Inferior parietal cortex (tissue), 1 donor: ENCODE data around the gene TRMT1.
"Not testable (repeated sequence)": the region's sequence is repeated elsewhere in the genome, so short reads cannot be mapped to it uniquely, and the experiment has no call there.

ENCODE experiments used
- DNase-seq: peaks from one replicate; pipeline ENCODE4 v3.0.0-alpha.2; 2016; ENCODE audit errors: extremely low spot score

TRMT1 gene

DNA sequence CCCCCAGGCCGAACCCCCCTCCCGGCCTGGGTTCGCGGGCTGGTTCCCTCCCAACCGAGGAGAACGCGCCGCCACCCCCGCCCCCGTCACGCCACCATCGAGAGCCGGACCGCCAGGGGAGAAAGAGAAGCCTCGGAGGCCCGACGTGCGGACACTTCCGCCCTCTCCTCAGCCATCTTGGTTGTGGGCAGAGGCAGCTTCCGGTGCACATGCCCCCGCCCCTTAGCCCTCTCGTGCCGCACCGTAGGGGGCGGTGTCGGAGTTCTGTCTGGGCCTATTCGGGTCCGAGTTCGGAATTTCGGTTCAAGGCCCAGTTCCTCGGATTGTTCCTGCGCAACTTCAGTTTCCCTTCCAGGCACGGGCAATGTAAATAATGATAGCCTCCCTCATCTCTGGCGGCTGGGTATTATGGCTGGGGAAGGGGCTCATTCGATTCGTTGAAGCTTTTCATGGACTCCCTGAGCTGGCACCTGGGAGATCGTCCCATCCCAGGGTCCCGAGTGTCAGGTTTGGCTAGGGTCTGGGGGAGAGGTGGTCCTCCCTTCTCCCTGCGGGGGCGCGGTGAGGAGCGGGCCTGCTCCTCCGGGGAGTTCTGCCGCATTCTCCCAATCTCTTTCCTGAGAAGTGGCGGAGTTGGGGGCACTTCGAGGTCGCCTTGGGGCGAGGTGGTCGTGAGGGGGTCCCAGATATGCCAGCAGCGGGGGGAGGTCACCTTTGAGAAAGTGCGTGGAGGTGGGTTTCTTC lies 33.8 kb upstream of the TRMT1 start, which contains the start of the genes IER2 and STX10:
Gene IER2 (plus strand): TSS at position 225 of the 744 bp plus-strand sequence. CDS start 2,776 bp downstream, outside the sequence.
Gene STX10 (minus strand): TSS at position 189 of the 744 bp plus-strand sequence. CDS start 202 bp downstream, outside the sequence.
- DNase-seq = peak; percentile 97

DNA sequence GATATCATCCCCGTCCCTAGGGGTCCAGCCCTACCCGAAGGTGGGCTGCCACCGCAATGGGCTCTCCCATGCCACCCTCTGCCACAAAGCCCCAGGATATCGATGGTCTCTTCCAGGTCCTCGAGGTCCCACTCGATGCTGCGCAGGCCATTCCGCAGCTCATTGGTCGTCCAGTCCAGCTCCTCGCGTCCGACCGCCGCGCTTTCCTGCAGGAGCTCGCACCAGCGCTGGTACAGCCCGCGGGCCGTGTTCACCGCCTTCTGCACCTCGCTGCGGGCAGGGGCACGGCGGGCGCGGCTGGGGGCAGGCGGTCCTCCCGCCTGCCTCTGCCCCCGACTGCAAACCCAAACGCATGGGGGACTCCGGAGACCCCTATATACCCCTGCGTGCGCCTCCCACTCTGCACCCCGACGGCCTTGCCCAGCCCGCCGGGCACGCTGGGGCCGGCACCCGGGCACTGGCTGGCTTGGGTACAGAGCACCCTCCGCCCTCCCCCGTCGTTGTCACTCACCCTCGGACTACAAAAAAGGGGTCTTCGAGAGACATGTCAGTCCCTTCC lies 33.2 kb upstream of the TRMT1 start:
- DNase-seq = no peak

DNA sequence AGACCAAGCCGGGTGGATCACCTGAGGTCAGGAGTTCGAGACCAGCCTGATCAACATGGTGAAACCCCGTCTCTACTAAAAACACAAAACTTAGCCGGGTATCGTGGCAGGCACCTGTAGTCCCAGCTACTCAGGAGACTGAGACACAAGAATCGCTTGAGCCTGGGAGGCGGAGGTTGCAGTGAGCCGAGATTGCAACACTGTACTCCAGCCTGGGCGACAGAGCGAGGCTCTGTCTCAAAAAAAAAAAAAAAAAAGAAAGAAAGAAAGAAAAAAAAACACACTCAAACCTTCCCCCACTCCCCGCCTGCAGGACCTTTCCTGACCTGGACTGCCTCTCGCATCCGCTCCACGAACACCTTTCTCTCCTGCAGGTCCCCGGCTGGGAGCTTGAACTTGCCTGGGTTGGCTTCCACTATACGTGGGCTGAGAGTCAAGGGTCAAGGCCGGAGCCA lies 32.7 kb upstream of the TRMT1 start:
- not testable (repeated sequence) for DNase-seq

DNA sequence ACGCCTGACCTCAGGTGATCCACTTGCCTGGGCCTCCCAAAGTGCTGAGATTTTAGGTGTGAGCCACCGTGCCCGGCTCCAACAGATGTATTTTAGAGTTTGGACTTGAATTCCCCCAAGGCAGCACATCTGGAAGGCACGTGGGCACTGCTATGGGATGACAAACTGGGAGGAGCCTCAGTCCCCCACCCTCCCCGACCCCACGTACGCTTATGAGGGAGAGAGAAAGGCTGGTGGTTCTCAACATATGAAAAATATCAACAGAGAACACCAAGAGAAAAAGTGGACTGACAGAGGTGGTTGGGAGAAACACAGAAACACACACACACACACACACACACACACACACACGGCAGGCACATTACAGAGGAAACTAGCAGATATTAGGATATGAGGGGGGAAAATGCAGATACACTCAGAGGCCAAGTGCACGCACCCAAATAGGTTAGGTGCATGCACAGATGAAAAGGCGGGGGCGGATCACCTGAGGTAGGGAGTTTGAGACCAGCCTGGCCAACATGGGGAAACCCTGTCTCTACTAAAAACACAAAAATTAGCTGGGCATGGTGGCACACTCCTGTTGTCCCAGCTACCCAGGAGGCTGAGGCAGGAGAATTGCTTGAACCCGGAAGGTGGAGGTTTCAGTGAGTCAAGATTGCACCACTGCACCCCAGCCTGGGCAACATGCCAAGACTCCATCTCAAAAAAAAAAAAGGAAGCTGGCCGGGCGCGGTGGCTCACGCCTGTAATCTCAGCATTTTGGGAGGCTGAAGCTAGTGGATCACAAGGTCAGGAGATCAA lies 30.4 kb upstream of the TRMT1 start:
- DNase-seq = no peak

DNA sequence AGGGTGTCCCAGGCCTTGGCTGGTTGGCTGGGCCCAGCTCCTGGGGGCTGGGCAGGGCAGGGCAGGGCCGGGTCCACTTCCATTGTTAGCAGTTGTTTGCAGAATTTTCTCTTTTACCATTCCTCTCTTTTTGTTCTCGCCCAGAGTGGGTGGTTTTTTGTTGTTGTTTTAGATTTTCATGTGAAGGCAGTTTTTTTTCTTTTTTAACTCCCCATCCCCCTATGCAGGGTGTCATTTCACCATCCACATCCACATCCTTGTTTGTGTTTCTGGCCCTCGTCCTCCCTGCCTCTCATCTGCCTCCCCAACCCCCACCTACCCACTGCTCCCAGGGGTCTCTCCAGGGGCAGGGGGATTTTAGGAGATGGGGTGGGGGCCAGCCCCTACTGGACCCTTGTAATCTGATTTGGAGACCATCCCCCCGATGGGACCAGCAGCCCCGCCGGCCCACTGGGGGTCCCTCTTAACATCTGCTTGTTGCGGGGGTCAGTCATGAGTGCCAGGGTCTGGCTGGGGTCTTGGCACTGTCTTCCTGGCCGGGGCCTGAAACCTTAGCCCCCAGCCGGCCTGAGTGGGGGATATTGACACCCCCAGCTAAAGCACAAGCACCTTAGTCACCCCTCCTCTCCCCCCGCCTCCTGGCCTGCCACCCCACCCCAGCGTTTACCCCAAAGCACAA lies 23.2 kb upstream of the TRMT1 start:
- DNase-seq = no peak

GRCh38 chr19:13138916-13139198 lies 22.3 kb upstream of the TRMT1 start:
- no peak for DNase-seq

GRCh38 chr19:13138171-13138915 lies 21.8 kb upstream of the TRMT1 start:
- no peak for DNase-seq

DNA sequence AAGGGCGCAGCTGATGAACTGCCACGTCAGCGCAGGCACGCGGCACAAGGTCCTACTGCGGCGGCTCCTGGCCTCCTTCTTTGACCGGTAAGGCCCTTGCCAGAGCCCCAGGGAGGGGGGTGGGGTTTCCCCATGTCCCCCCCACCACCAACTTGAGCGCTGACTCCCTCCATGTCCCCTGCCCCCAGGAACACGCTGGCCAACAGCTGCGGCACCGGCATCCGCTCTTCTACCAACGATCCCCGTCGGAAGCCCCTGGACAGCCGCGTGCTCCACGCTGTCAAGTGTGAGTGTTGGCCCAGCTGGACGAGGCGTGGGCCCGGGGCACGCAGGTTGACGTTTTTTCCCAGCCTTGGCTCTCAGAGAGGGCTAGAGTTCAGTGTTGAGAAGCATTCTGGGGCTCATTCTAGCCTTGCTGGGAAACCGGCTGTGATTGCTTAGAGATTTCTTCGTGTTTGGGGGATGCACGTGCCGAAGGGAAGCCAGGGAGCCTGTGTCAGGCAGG lies 20.8 kb upstream of the TRMT1 start:
- DNase-seq = no peak

- DNase-seq = no peak
These were observed 18.8 kb upstream of the TRMT1 start for GRCh38 chr19:13135068-13136062.

DNA sequence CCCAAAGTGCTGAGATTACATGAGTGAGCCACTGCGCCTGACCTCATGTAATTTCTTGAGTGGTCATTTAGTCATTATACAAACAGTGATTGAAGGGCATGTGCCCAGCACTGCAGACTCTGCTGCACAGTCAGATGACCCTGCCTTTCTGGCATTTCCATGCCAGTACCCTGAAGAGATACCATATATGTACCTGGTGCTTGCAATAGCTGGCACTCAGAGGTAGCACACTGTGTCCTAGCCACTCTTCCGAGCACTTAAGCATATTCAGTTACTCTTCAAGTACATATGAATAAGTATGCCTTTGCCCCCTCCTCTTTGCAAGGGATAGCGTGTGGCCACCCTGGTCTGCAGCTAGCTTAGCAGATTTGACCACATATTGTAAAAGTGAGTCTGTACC lies 18.1 kb upstream of the TRMT1 start:
- no peak for DNase-seq

GRCh38 chr19:13133241-13133870 lies 16.8 kb upstream of the TRMT1 start:
- DNase-seq = peak; percentile 65

DNA sequence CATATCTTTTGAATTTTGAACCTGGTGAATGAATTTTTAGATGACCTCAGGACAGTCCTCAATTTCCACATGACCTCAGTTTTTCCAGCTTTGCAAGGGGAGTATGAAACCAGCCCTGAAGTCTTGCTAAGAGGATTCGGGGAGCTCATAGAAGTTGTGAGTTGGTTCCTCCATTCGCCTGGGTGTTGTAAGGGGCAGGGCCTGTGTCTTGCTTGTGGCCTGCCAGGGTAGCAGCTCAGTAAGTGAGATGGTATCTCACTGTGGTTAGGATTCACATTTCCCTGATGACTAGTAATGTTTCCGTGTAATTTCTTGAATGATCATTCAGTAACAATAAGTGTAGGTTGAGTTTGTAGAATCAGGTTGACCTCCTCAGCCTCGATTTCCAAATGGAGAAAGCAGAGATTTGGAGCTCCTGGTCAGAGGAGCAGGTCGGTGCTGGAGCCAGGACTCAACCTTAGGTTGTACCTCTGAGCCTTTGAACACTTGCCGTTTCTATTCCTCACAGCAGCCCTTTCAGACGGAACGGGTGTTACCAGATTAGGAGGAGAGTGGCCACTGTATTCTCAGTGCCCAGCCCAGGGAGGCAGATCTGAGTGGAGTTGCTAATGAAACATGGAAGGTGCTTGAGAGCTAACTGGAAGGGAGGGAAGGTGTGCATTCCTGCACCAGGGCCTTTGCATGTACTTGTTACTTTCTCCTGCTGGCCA lies 16.1 kb upstream of the TRMT1 start:
- no peak for DNase-seq

GRCh38 chr19:13130886-13131490 lies 14.4 kb upstream of the TRMT1 start:
- DNase-seq = no peak

- no peak for DNase-seq
These were observed 12.8 kb upstream of the TRMT1 start for GRCh38 chr19:13129384-13129783.

DNA sequence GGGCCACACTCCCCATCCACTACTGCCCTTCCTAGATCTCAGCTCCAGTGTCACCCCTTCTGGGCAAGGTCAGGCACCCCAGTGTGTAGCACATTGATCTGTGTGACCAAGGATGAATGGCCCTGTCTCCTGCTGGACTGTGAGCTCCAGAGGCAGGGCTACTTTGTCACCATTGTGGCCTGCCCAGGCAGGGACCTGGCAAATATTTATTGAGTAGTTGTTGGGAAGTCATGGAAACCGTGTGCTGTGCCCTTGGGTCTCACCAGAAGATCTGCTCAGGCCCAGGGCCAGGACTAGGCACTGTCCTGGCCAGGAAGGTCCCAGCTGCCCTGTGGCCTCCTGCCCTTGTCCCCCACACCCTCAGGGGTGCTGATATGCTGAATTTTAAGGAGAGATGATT lies 12.0 kb upstream of the TRMT1 start:
- DNase-seq = no peak

GRCh38 chr19:13127811-13128575 lies 11.5 kb upstream of the TRMT1 start:
- no peak for DNase-seq

DNA sequence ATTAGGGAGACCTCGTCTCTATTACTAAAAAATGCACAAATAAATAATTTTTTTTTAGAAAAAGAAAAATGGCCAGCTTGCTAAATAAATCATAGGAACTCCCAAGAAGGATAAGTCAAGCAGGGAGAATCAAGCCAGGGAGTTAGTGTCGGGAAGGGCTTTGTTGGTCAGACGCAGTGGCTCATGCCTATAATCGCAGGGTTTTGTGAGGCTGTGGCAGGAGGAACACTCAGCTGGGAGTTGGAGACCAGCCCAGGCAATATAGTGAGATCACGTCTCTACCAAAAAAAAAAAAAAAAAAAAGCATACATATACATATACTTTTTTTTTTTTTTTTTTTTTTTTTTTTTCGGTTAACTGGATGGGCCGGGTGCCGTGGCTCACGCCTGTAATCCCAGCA lies 10.5 kb upstream of the TRMT1 start:
- DNase-seq = no peak
